ENCODE data around the gene UFD1. TPM values are rescaled to one million over a fixed set of nuclear protein-coding genes. Genes with fewer than 3 reads are reported as not detected.

UFD1 gene
- total RNA-seq, 1 experiment from 2014 or later = 62.3 TPM

GRCh38 chr22:19460036-19460435 lies 19.0 kb downstream of the UFD1 start:
- ChIA-PET CTCF (no interaction called here), POLR2A (no interaction called here)
- Mint-ChIP-seq H3K27ac (ENCODE audit: low read depth, unreplicated experiment) (no peak overlapping the region), H3K27me3 (ENCODE audit: insufficient read depth, unreplicated experiment) (no peaks in the 10 kb centered on the region), H3K9me3 (ENCODE audit: unreplicated experiment) (no peaks in the 10 kb centered on the region), H3K4me1 (ENCODE audit: insufficient read depth, unreplicated experiment) (peaks cover 9% of the 10 kb centered on the region), H3K36me3 (ENCODE audit: insufficient read depth, unreplicated experiment) (peaks cover 67% of the 10 kb centered on the region), H3K4me3 (ENCODE audit: unreplicated experiment) (no peak overlapping the region)
- intact Hi-C loops (cut with micrococcal nuclease) = no loop called here
- no TSS peak for BruUV-seq (replicated peaks)
- TF ChIP-seq CTCF (IDR thresholded peaks at IDR 0.05; ENCODE audit: unreplicated experiment) = no peak
- DNase-seq (ENCODE audit: unreplicated experiment) = no peak

- peaks cover 9% of the 10 kb centered on the region for H3K4me1 Mint-ChIP-seq (ENCODE audit: insufficient read depth, unreplicated experiment)
- H3K36me3 Mint-ChIP-seq (ENCODE audit: insufficient read depth, unreplicated experiment) = peaks cover 64% of the 10 kb centered on the region
- H3K27ac Mint-ChIP-seq (ENCODE audit: low read depth, unreplicated experiment) = no peak overlapping the region
- ChIA-PET POLR2A (interaction anchor here (1.9 kb wide), 1 partner anchor 22 kb away, joined by 5 read pairs; the partner anchor contains the start of genes CDC45 and UFD1), CTCF (interaction anchor here (0.6 to 0.9 kb wide), 2 partner anchors 95 to 172 kb away, joined by 3 read pairs; no protein-coding TSS in a partner anchor)
- intact Hi-C loops (cut with micrococcal nuclease) = no loop called here
- TF ChIP-seq CTCF (IDR thresholded peaks at IDR 0.05; ENCODE audit: unreplicated experiment) = no peak
- no peak overlapping the region for H3K4me3 Mint-ChIP-seq (ENCODE audit: unreplicated experiment)
- DNase-seq (ENCODE audit: unreplicated experiment) = no peak
- H3K9me3 Mint-ChIP-seq (ENCODE audit: unreplicated experiment) = no peaks in the 10 kb centered on the region
- no peaks in the 10 kb centered on the region for H3K27me3 Mint-ChIP-seq (ENCODE audit: insufficient read depth, unreplicated experiment)
- no TSS peak for BruUV-seq (replicated peaks)
Observed at GRCh38 chr22:19457828-19458428, 21.1 kb downstream of the UFD1 start.

GRCh38 chr22:19456541-19456940 lies 22.5 kb downstream of the UFD1 start:
- Mint-ChIP-seq H3K36me3 (ENCODE audit: insufficient read depth, unreplicated experiment) (peaks cover 72% of the 10 kb centered on the region), H3K4me1 (ENCODE audit: insufficient read depth, unreplicated experiment) (peaks cover 9% of the 10 kb centered on the region), H3K27ac (ENCODE audit: low read depth, unreplicated experiment) (no peak overlapping the region), H3K27me3 (ENCODE audit: insufficient read depth, unreplicated experiment) (no peaks in the 10 kb centered on the region), H3K9me3 (ENCODE audit: unreplicated experiment) (no peaks in the 10 kb centered on the region), H3K4me3 (ENCODE audit: unreplicated experiment) (no peak overlapping the region)
- no peak for TF ChIP-seq CTCF (IDR thresholded peaks at IDR 0.05; ENCODE audit: unreplicated experiment)
- no peak for DNase-seq (ENCODE audit: unreplicated experiment)
- POLR2A ChIA-PET = interaction anchor here (0.9 kb wide), 1 partner anchor 23 kb away, joined by 3 read pairs; the partner anchor contains the start of gene CDC45
- intact Hi-C loops (cut with micrococcal nuclease) = no loop called here
- BruUV-seq (replicated peaks) = no TSS peak
- CTCF ChIA-PET = interaction anchor here (0.6 kb wide), 2 partner anchors 10 to 1019 kb away, joined by 3 to 6 read pairs; no protein-coding TSS in a partner anchor

- H3K4me1 Mint-ChIP-seq (ENCODE audit: insufficient read depth, unreplicated experiment) = peaks cover 9% of the 10 kb centered on the region
- DNase-seq (ENCODE audit: unreplicated experiment) = peak; percentile 39
- H3K9me3 Mint-ChIP-seq (ENCODE audit: unreplicated experiment) = no peaks in the 10 kb centered on the region
- no peaks in the 10 kb centered on the region for H3K27me3 Mint-ChIP-seq (ENCODE audit: insufficient read depth, unreplicated experiment)
- peaks cover 72% of the 10 kb centered on the region for H3K36me3 Mint-ChIP-seq (ENCODE audit: insufficient read depth, unreplicated experiment)
- TF ChIP-seq CTCF (IDR thresholded peaks at IDR 0.05; ENCODE audit: unreplicated experiment) = no peak
- no peak overlapping the region for H3K27ac Mint-ChIP-seq (ENCODE audit: low read depth, unreplicated experiment)
- ChIA-PET POLR2A (interaction anchor here (0.9 to 1.3 kb wide), 2 partner anchors 9 to 24 kb away, joined by 3 to 4 read pairs; partner anchors contain the start of gene CDC45), CTCF (interaction anchor here (0.6 kb wide), 2 partner anchors 9 to 1020 kb away, joined by 3 to 6 read pairs; no protein-coding TSS in a partner anchor)
- intact Hi-C loops (cut with micrococcal nuclease) = no loop called here
- H3K4me3 Mint-ChIP-seq (ENCODE audit: unreplicated experiment) = no peak overlapping the region
- BruUV-seq (replicated peaks) = no TSS peak
Observed at GRCh38 chr22:19455585-19456370, 23.2 kb downstream of the UFD1 start.
